Effector memory CD8-positive, alpha-beta T cell (primary cell): ENCODE measurements around the gene LRRC8A.

ENCODE experiments used
- ATAC-seq: fragments of 150-1000 bp; cut with Tn5 transposase; replicated peaks from 2 replicates; pipeline ENCODE4 v1.10.0; 2021; ENCODE audit warnings: mild to moderate bottlenecking, moderate library complexity
- DNase-seq, 3 experiments: peaks; one replicate each; pipeline ENCODE4 v3.0.0; 2021
- H3K27ac Mint-ChIP-seq, 2 donors: one replicate each; pipeline ENCODE4 v1.8.0; 2022; ENCODE audit warnings: mild to moderate bottlenecking in 2 of 2, mixed read lengths in 2 of 2, moderate library complexity in 2 of 2
- H3K27me3 Mint-ChIP-seq, 2 donors: one replicate each; pipeline ENCODE4 v1.8.0; 2022; ENCODE audit warnings: mixed read lengths in 2 of 2
- H3K36me3 Mint-ChIP-seq: one replicate; pipeline ENCODE4 v1.8.0; 2022; ENCODE audit warnings: mild to moderate bottlenecking, moderate library complexity, mixed read lengths; ENCODE audit not compliant: insufficient read depth
- H3K4me1 Mint-ChIP-seq, 2 donors: one replicate each; pipeline ENCODE4 v1.8.0; 2022; ENCODE audit warnings: low read depth in 2 of 2, mixed read lengths in 2 of 2
- H3K4me3 Mint-ChIP-seq, 2 donors: one replicate each; pipeline ENCODE4 v1.8.0; 2022; ENCODE audit warnings: mild to moderate bottlenecking in 2 of 2, mixed read lengths in 2 of 2, moderate library complexity in 2 of 2
- H3K9me3 Mint-ChIP-seq, 2 donors: one replicate each; pipeline ENCODE4 v1.8.0; 2022; ENCODE audit warnings: mixed read lengths in 2 of 2

LRRC8A gene

GRCh38 chr9:128885376-128885775, 3.4 kb downstream of the LRRC8A start:
- Mint-ChIP-seq H3K4me3 (peak overlapping the region; percentile 64 to 87), H3K27ac (peak overlapping the region; percentile 88 to 94), H3K27me3 (no peaks in the 10 kb centered on the region), H3K36me3 (peaks cover 59% of the 10 kb centered on the region), H3K9me3 (no peaks in the 10 kb centered on the region), H3K4me1 (peaks cover 53 to 65% of the 10 kb centered on the region in 2 donors)
- ATAC-seq (no peak), DNase-seq (no peak)

GRCh38 chr9:128885798-128886197, 3.9 kb downstream of the LRRC8A start:
- Mint-ChIP-seq H3K9me3 (no peaks in the 10 kb centered on the region), H3K4me1 (peaks cover 56 to 62% of the 10 kb centered on the region in 2 donors), H3K36me3 (peaks cover 55% of the 10 kb centered on the region), H3K27ac (peak overlapping the region in 1 of 2 donors; percentile 88), H3K4me3 (no peak overlapping the region), H3K27me3 (no peaks in the 10 kb centered on the region)
- no peak for DNase-seq
- no peak for ATAC-seq

- DNase-seq (no peak), ATAC-seq (no peak)
- Mint-ChIP-seq H3K36me3 (peaks cover 56% of the 10 kb centered on the region), H3K27ac (peak overlapping the region in 1 of 2 donors; percentile 88), H3K4me3 (no peak overlapping the region), H3K4me1 (peaks cover 54 to 57% of the 10 kb centered on the region in 2 donors), H3K27me3 (no peaks in the 10 kb centered on the region), H3K9me3 (no peaks in the 10 kb centered on the region)
These were observed 4.4 kb downstream of the LRRC8A start for GRCh38 chr9:128886211-128886891.

GRCh38 chr9:128887049-128887448, 5.1 kb downstream of the LRRC8A start:
- no peak for ATAC-seq
- H3K27ac Mint-ChIP-seq = no peak overlapping the region
- no peaks in the 10 kb centered on the region for H3K9me3 Mint-ChIP-seq
- H3K4me1 Mint-ChIP-seq = peaks cover 55 to 61% of the 10 kb centered on the region in 2 donors
- DNase-seq = no peak
- H3K27me3 Mint-ChIP-seq = no peaks in the 10 kb centered on the region
- peaks cover 49% of the 10 kb centered on the region for H3K36me3 Mint-ChIP-seq
- H3K4me3 Mint-ChIP-seq = no peak overlapping the region

GRCh38 chr9:128887914-128888350, 6.0 kb downstream of the LRRC8A start:
- no peak for DNase-seq

GRCh38 chr9:128891321-128892220, 9.6 kb downstream of the LRRC8A start:
- H3K36me3 Mint-ChIP-seq = peaks cover 46% of the 10 kb centered on the region
- peaks cover 41 to 49% of the 10 kb centered on the region in 2 donors for H3K4me1 Mint-ChIP-seq
- H3K27me3 Mint-ChIP-seq = no peaks in the 10 kb centered on the region
- H3K9me3 Mint-ChIP-seq = no peaks in the 10 kb centered on the region
- ATAC-seq (peak; percentile 44), DNase-seq (no peak)
- H3K27ac Mint-ChIP-seq = peak overlapping the region; percentile 62 to 78
- peak overlapping the region in 1 of 2 donors; percentile 31 for H3K4me3 Mint-ChIP-seq

More at GRCh38 chr9:128887914-128888350, 6.0 kb downstream of the LRRC8A start:
- Mint-ChIP-seq H3K36me3 (peaks cover 42% of the 10 kb centered on the region), H3K4me1 (peaks cover 54 to 61% of the 10 kb centered on the region in 2 donors), H3K27me3 (no peaks in the 10 kb centered on the region), H3K27ac (peak overlapping the region in 1 of 2 donors; percentile 39), H3K4me3 (no peak overlapping the region), H3K9me3 (no peaks in the 10 kb centered on the region)
- no peak for ATAC-seq

GRCh38 chr9:128892221-128892921, 10.4 kb downstream of the LRRC8A start:
- no peaks in the 10 kb centered on the region for H3K27me3 Mint-ChIP-seq
- peak overlapping the region in 1 of 2 donors; percentile 31 for H3K4me3 Mint-ChIP-seq
- peaks cover 42 to 53% of the 10 kb centered on the region in 2 donors for H3K4me1 Mint-ChIP-seq
- ATAC-seq (peak; percentile 70), DNase-seq (peak in 1 of 3 experiments; percentile 30)
- peaks cover 48% of the 10 kb centered on the region for H3K36me3 Mint-ChIP-seq
- H3K27ac Mint-ChIP-seq = peak overlapping the region; percentile 78 to 81
- no peaks in the 10 kb centered on the region for H3K9me3 Mint-ChIP-seq

GRCh38 chr9:128893354-128893753, 11.4 kb downstream of the LRRC8A start:
- Mint-ChIP-seq H3K36me3 (peaks cover 46% of the 10 kb centered on the region), H3K27me3 (no peaks in the 10 kb centered on the region), H3K4me3 (peak overlapping the region in 1 of 2 donors; percentile 25), H3K4me1 (peaks cover 41 to 51% of the 10 kb centered on the region in 2 donors), H3K27ac (peak overlapping the region; percentile 66 to 81), H3K9me3 (no peaks in the 10 kb centered on the region)
- DNase-seq = no peak
- no peak for ATAC-seq

GRCh38 chr9:128894764-128895163, 12.8 kb downstream of the LRRC8A start:
- H3K9me3 Mint-ChIP-seq = no peaks in the 10 kb centered on the region
- peaks cover 36% of the 10 kb centered on the region for H3K36me3 Mint-ChIP-seq
- ATAC-seq (peak; percentile 53), DNase-seq (no peak)
- peaks cover 46 to 55% of the 10 kb centered on the region in 2 donors for H3K4me1 Mint-ChIP-seq
- H3K27me3 Mint-ChIP-seq = no peaks in the 10 kb centered on the region
- H3K27ac Mint-ChIP-seq = peak overlapping the region; percentile 24 to 44
- H3K4me3 Mint-ChIP-seq = peak overlapping the region in 1 of 2 donors; percentile 21

- DNase-seq (no peak), ATAC-seq (no peak)
- H3K9me3 Mint-ChIP-seq = no peaks in the 10 kb centered on the region
- H3K4me3 Mint-ChIP-seq = peak overlapping the region in 1 of 2 donors; percentile 49
- peaks cover 34% of the 10 kb centered on the region for H3K36me3 Mint-ChIP-seq
- peak overlapping the region; percentile 0 to 24 for H3K27ac Mint-ChIP-seq
- peaks cover 51 to 63% of the 10 kb centered on the region in 2 donors for H3K4me1 Mint-ChIP-seq
- H3K27me3 Mint-ChIP-seq = no peaks in the 10 kb centered on the region
These were observed 13.6 kb downstream of the LRRC8A start for GRCh38 chr9:128895556-128895955.

- Mint-ChIP-seq H3K4me1 (peaks cover 56 to 70% of the 10 kb centered on the region in 2 donors), H3K4me3 (peak overlapping the region; percentile 20 to 40), H3K27me3 (no peaks in the 10 kb centered on the region), H3K27ac (peak overlapping the region; percentile 93 to 97), H3K36me3 (peaks cover 37% of the 10 kb centered on the region), H3K9me3 (no peaks in the 10 kb centered on the region)
- ATAC-seq = no peak
- no peak for DNase-seq
These were observed 16.4 kb downstream of the LRRC8A start for GRCh38 chr9:128898382-128898781.

GRCh38 chr9:128898845-128899565, 17.1 kb downstream of the LRRC8A start:
- Mint-ChIP-seq H3K4me3 (peak overlapping the region; percentile 69 to 74), H3K36me3 (peaks cover 36% of the 10 kb centered on the region), H3K4me1 (peaks cover 55 to 66% of the 10 kb centered on the region in 2 donors), H3K27me3 (no peaks in the 10 kb centered on the region), H3K9me3 (no peaks in the 10 kb centered on the region), H3K27ac (peak overlapping the region; percentile 93 to 97)
- no peak for DNase-seq
- ATAC-seq = no peak
